Caki2 (cell line): Measurements from ENCODE around the gene LAMTOR2. TPM values are rescaled to one million over a fixed set of nuclear protein-coding genes. Genes with fewer than 3 reads are reported as not detected.

Experiments used
- DNase-seq: peaks from one replicate; pipeline ENCODE4 v3.0.0-alpha.2; 2015; ENCODE audit warnings: low read depth
- in situ Hi-C: cut with HindIII; loops from 2 replicates; pipeline ENCODE4 v1.10.0; 2016; ENCODE audit warnings: low sequenced_read_pairs, low pct_unique_long_range_greater_than_20kb, mixed read lengths
- total RNA-seq: library from RNA; depleted of rRNA; stranded (reverse); fragments of >200 nt; shearing (Covaris generic); gene quantifications from 2 replicates; pipeline ENCODE4 v1.2.3, GENCODE V29; 2014; ENCODE audit warnings: low replicate concordance

The LAMTOR2 gene
- total RNA-seq, 1 experiment from 2014 or later = 14.3 TPM

- in situ Hi-C loops = no loop called here
- DNase-seq = no peak
Measured at GRCh38 chr1:156086256-156086662, 31.7 kb downstream of the LAMTOR2 start.

- in situ Hi-C loops = no loop called here
- no peak for DNase-seq
Measured at GRCh38 chr1:156089704-156090103, 35.1 kb downstream of the LAMTOR2 start.

- no peak for DNase-seq
- in situ Hi-C loops = no loop called here
Measured at GRCh38 chr1:156090138-156090839, 35.7 kb downstream of the LAMTOR2 start.

- in situ Hi-C loops = no loop called here
- DNase-seq = peak; percentile 59
Measured at GRCh38 chr1:156090840-156091188, 36.2 kb downstream of the LAMTOR2 start.

GRCh38 chr1:156091610-156092009 lies 37.0 kb downstream of the LAMTOR2 start:
- in situ Hi-C loops = no loop called here
- no peak for DNase-seq

GRCh38 chr1:156095906-156096508 lies 41.4 kb downstream of the LAMTOR2 start:
- no peak for DNase-seq
- in situ Hi-C loops = no loop called here

GRCh38 chr1:156096640-156097391 lies 42.2 kb downstream of the LAMTOR2 start:
- DNase-seq = peak; percentile 80
- in situ Hi-C loops = no loop called here

- in situ Hi-C loops = no loop called here
Measured at GRCh38 chr1:156097499-156098178, 43.1 kb downstream of the LAMTOR2 start.

GRCh38 chr1:156098784-156099183 lies 44.2 kb downstream of the LAMTOR2 start:
- in situ Hi-C loops = no loop called here

More at GRCh38 chr1:156097499-156098178, 43.1 kb downstream of the LAMTOR2 start:
- no peak for DNase-seq

GRCh38 chr1:156099282-156099681 lies 44.7 kb downstream of the LAMTOR2 start:
- in situ Hi-C loops = no loop called here
- DNase-seq = no peak

More at GRCh38 chr1:156098784-156099183, 44.2 kb downstream of the LAMTOR2 start:
- no peak for DNase-seq

- in situ Hi-C loops = no loop called here
- no peak for DNase-seq
Measured at GRCh38 chr1:156100205-156100995, 45.8 kb downstream of the LAMTOR2 start.

GRCh38 chr1:156101880-156102279 lies 47.3 kb downstream of the LAMTOR2 start:
- DNase-seq = no peak
- in situ Hi-C loops = no loop called here

- in situ Hi-C loops = no loop called here
- DNase-seq = no peak
Measured at GRCh38 chr1:156102633-156103511, 48.3 kb downstream of the LAMTOR2 start.

GRCh38 chr1:156103521-156103947 lies 49.0 kb downstream of the LAMTOR2 start:
- no peak for DNase-seq
- in situ Hi-C loops = no loop called here

- DNase-seq = peak; percentile 88
- in situ Hi-C loops = no loop called here
Measured at GRCh38 chr1:156104065-156104810, 49.7 kb downstream of the LAMTOR2 start.
